GM19239 (cell line): ENCODE measurements around the gene BABAM2.
"Not testable (repeated sequence)": the region's sequence is repeated elsewhere in the genome, so short reads cannot be mapped to it uniquely, and the experiment has no call there.

Experiments used
- DNase-seq: peaks from one replicate; pipeline ENCODE4 v3.0.0; 2011; ENCODE audit warnings: low spot score; ENCODE audit not compliant: insufficient read length
- FAIRE-seq: peaks from 2 replicates; lab custom pipeline; 2011; peaks lifted over from hg19 to GRCh38; lab: Jason Lieb, UNC

BABAM2 gene

DNA sequence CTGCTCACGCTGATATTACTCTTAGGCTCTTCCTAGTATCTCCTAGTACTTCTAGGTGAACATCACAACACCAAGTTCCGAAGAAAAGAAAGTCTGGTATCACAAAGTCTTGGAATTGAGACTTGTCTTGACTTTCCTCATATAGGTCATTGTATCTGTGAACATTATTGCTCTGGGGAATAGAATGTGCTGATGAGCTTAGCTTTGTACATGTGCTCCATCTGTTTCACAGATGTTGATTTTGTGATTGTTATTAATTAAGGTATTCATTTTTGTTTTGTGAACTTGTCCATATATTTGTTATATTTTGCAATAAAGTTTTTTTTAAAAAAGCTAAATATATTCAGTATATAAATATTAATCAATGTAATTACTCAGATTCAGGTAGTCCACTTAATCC is 111.7 kb downstream of the BABAM2 start:
- FAIRE-seq (no peak), DNase-seq (no peak)

DNA sequence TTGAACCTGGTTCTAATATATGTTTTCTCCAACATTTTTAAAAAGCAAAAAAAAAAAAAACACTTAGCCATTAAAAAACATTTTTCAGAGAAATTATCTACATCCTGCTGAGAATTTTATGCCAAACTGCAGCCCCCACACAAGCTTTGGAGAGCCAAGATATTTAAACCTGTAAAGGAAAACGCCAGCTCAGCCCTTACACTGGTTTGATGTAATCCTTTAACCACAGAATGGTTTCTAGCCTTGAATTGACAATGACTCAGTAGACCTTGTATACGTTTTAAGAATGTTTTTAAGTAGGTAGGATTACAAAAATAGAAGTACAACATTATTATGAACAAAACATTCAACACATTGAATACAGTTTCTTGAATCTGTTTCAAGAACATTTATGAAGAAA is 113.6 kb downstream of the BABAM2 start:
- FAIRE-seq (no peak), DNase-seq (no peak)

DNA sequence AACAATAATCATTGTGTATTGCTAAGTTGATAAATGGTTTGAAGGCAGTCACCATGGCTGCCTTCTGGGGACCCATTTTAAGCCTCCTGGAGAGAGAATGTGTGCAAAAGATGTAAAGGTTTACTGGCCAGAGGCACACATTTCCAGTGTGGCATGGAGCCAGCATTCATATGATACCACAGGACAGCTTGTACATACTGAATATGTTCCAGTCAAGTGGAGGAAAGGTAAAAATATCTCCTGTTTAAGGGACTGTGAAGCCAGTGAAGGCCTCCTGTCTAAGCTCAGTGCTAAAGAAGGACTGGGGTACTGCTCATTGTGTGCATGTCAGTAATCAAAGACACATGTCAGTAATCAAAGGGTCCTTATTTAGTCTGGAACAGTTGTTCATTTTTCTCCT is 119.2 kb downstream of the BABAM2 start:
- FAIRE-seq (no peak), DNase-seq (no peak)

DNA sequence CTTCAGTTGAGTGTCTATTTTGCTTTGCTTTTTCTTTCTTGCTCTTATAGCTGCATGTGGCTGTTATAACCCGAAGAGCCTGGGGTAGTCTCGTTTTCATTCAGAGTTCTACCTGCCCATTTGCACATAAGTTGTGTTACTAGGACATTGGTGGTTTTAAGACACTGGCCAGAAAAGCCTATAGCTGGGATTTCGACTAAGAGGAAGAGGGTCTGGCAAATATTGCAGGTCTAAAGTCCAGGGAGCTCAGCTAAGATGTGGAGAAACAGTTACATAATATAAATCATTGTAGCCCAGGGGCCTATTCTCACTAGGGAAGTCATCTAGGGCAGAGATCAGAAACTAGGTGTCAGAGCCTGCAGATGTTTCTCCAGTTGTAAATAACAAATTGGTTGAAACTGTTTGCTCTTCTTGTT is 120.8 kb downstream of the BABAM2 start:
- no peak for DNase-seq
- no peak for FAIRE-seq

DNA sequence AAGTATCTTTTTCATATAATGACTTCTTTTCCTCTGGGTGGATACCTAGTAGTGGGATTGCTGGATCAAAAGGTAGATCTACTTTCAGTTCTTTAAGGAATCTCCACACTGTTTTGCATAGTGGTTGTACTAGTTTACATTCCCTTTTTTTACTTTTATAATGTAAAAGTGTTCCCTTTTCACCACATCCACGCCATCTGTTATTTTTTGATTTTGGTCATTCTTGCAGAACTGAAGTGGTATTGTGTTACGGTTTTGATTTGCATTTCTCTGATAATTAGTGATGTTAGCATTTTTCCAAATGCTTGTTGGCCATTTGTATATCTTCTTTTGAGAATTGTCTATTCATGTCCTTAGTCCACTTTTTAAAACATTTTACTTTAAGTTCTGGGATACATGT is 127.9 kb downstream of the BABAM2 start:
- DNase-seq, FAIRE-seq: not testable (repeated sequence)

DNA sequence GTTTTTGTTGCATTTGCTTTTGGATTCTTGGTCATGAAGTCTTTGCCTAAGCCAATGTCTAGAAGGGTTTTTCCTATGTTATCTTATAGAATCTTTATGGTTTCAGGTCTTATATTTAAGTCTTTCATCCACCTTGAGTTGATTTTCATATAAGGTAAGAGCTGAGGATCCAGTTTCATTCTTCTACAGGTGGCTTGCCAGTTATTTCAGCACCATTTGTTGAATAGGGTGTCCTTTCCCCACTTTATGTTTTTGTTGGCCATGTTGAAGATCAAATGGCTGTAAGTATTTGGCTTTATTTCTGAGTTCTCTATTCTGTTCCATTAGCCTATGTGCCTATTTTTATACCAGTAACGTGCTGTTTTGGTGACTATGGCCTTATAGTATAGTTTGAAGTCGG is 129.0 kb downstream of the BABAM2 start:
- FAIRE-seq, DNase-seq: not testable (repeated sequence)

DNA sequence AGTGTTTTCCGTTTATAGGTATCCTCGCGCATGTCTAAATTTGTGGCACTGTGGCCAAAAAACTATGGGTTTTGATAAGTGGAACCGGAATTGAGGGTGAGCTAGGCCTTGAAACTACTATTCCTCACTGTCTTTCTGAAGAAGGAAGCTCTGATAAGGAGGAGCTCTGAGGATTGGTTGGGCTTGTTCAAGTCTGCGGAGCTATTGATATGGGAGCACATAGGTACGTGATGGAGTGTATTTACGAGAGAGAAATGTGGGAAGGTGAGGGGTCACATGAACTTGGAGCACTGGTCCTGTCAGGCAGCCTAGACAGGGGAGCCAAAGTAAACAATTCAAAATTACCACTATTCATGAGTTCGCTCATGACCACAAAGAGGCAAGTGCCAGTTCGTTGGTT is 131.4 kb downstream of the BABAM2 start:
- FAIRE-seq, result no peak
- no peak for DNase-seq

DNA sequence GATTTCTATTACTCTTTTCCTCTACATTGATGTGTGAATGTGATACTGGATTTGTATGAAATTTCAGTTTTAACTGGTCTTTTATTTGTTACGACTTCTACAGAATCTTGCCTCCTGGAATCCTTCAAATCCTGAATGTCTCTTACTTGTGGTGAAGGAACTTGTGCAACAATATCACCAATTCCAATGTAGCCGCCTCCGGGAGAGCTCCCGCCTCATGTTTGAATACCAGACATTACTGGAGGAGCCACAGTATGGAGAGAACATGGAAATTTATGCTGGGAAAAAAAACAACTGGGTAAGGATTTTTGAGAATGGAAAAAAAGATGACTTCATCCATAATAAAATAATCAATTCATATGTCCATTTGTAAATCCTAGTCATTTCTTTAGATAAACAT is 134.6 kb downstream of the BABAM2 start:
- DNase-seq (no peak), FAIRE-seq (no peak)

DNA sequence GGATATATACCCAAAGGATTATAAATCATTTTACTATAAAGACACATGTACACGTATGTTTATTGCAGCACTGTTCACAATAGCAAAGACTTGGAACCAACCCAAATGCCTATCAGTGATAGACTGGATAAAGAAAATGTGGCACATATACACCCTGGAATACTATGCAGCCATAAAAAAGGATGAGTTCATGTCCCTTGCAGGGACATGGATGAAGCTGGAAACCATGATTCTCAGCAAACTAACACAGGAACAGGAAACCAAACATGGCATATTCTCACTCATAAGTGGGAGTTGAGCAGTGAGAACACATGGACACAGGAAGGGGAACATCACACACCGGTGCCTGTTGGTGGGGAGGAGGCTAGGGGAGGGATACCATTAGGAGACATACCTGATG is 135.7 kb downstream of the BABAM2 start:
- not testable (repeated sequence) for FAIRE-seq, DNase-seq

DNA sequence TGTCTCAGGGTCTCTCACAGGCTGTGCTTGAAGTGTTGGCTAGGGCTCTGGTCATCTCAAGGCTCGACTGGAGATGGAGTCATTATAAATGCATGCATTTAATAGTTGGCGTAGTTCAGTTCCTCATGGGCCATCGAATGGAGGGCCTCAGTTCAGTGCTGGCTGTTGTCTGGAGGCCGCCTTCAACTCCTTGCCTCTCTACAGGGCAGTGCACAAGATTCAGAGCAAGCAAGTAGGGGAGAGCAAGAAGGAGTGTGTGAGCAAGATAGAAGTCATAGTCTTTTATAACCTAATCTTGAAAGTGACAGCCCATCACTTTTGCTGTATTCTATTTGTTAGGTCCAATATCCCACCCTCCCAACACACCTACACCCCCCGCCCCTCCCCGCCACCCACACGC is 137.5 kb downstream of the BABAM2 start:
- no peak for DNase-seq
- no peak for FAIRE-seq

DNA sequence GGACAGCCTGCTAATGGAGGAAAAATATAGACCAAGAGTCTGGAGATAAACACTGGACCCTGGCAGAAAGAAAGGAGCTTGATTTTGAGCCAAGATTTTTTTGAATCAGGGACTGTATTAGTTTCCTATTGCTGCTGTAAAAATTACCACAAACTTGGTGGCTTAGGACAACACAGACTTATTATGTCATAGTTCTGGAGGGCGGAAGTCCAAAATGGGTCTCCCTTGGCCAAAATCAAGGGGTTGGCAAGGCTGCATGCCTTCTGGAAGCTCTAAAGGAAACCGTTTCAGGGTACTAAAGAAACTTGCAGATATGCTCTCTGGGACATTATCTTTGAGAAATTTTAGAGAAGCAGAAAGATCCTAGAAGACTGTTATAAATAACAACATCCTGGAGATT is 140.1 kb downstream of the BABAM2 start:
- FAIRE-seq (no peak), DNase-seq (no peak)

DNA sequence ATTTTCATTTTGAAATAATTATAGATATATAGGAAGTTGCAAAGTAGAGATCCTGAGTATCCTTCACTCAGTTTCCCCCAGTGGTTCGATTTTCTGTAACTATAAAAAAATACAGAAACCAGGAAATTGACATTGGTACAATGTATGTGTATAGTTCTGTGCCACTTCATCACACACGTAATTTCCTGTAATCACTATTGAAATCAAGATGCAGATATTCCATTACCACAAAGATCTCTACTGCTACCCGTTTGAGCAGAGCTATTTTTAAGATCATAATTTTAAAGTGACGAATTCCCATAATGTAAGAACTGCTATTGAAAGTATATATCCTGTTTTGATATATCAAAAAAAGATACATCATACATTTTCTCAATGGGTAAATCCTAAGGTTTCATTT is 142.3 kb downstream of the BABAM2 start:
- DNase-seq, result no peak
- no peak for FAIRE-seq

DNA sequence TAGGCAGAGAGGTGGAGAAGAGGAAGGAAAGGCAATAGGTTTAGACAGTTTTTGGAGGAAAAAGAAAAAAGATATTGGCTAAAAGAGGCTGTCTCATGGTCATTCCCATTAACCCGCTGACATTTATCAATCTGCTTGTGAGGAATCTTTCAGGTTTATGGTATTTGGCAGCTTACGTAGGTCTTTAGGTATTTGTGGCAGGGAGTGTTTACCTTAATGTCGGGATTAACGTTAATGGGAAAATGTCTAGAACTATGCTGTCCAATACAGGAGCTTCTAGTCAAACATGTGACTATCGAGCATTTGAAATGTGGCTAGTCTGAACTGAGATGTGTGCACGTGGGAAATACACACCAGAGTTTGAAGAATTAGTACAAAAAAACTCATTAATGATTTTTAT is 144.2 kb downstream of the BABAM2 start:
- no peak for DNase-seq
- FAIRE-seq, result no peak

DNA sequence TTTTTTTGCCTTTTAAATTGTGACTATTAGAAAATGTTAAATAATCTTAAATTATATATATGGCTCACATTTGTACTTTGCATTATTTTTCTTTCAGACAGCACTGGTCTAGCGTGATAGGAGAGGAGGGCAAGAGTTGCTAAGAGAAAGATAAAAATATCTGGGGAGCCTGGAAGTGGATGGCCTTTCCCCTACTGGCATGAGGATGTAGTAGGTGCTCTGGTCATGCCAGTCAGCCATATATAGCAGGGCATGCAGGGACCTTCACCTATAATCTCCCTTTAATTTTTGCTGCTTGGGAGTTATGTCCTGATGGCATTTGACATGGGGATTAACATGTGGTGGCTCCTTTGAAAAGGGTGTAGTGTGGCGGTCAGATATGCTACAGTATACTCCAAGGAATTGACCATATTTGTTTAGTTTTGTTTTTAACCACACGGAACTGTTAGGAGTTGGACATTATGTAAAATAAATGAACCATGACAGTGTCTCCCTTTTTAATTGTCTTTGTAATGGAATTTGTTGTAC is 144.7 kb downstream of the BABAM2 start:
- no peak for FAIRE-seq

DNA sequence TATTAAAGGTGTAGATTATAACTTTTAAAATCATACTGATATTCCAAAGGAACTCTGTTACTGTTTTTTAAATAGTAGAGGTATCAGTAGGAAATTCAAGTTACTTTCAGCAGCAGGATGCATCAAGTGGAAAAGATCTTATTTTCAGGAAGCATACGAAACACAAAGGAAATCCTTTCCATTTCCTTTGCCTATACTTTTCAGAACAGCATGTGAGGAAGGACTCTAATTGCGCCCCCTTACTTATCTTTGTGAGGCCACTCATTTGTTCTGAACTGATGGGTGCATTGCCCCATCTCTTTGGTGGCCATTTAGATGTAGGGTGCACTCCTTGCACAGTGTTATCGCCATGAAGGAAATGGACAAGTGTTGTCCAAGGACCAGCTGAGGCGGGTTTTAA is 145.3 kb downstream of the BABAM2 start:
- no peak for DNase-seq
- FAIRE-seq, result no peak

More for the DNA sequence above, 144.7 kb downstream of the BABAM2 start:
- no peak for DNase-seq

DNA sequence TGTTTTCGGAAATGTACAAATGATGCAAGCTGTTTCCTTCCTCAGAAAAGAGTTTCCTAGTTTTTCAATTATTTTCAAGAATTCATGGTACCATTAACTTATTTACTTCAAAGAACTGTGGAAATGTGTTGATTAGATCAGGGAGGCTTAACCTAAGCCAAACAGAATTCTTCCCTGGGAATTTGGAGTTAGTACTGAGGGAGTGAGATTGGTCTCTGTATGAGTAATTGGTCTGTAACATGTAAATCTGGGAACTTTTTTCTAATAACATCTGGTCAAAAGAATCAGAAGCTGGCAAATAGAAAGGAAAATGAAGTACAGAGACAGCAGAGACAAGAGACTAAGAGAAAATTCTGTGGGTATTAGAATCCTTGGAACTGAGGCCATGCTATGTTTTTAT is 145.8 kb downstream of the BABAM2 start:
- no peak for DNase-seq
- FAIRE-seq, result no peak

DNA sequence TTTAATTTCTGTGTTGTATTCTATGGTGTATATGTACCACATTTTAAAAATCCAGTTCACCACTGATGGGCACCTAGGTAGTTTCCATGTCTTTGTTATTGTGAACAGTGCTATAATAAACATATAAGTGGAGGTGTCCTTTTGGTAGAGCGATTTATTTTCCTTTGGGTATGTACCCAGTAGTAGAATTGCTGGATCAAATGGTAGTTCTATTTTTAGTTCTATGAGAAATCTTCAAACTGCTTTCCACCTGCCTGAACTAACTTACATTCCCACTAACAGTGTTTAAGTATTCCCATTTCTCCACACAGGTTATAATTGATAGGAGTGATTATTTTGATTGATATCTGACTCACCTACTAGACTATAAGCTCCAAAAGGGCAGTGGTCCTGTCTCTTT is 148.2 kb downstream of the BABAM2 start:
- FAIRE-seq, result no peak
- no peak for DNase-seq

DNA sequence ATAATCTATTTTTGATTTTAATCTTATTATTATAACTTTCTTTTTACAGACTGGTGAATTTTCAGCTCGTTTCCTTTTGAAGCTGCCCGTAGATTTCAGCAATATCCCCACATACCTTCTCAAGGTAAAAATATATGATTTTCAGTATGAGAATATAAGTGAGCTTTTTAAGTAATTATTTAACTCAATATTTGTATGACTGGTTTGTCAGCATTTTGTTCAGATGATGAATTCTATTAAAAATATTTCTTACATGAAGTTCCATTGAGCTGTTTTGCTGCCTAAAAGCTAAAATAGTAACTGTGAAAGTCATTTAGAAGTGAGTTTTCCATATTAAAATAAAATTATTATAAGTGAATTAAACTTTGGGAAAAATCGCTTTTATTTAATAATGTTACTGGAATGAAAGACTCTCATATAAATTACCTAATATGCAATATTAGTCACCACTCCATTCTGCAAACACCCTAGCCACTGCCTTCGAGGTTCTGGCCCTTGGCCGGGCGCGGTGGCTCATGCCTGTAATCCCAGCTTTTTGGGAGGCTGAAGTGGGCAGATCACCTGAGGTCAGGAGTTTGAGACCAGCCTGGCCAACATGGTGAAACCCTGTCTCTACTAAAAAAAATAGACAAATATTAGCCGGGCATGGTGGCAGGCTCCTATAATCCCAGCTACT is 155.3 kb downstream of the BABAM2 start:
- DNase-seq (no peak), FAIRE-seq (no peak)

DNA sequence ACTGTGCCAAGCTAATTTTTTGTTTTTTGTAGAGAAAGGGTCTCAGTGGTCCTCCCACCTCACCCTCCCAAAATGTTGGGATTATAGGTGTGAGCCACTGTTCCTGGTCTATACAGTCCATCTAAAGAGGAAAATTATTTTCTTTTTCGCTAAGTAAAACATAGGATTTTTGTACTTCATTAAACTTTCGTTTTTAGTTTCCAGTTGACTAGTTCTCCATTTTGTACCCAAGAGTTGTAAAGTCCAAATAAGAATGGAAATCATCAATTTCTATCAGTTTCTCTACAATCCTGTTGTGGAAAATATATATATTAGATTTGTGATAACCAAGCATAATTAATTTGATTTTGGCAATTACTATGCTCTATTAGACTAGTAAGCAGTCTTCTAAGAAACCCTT is 156.4 kb downstream of the BABAM2 start:
- FAIRE-seq (no peak), DNase-seq (no peak)

DNA sequence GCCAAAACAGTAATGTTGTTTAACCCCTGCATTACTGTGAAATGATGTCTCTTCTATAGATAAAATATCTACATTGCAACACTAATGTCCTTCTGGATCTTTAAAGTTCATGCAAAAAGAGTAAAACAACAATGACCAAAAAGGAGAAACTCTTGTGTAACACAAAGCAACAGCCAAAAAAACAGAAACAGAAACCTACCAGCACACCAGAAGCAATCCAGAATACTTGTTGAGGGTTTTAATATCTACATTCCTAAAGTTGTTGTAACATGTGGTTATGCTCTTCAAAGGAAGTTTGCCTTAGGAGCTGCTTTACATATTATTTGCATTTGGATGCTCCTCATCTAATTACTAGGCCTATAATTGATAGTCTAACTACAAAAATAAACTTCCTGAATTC is 157.2 kb downstream of the BABAM2 start:
- FAIRE-seq (no peak), DNase-seq (no peak)

DNA sequence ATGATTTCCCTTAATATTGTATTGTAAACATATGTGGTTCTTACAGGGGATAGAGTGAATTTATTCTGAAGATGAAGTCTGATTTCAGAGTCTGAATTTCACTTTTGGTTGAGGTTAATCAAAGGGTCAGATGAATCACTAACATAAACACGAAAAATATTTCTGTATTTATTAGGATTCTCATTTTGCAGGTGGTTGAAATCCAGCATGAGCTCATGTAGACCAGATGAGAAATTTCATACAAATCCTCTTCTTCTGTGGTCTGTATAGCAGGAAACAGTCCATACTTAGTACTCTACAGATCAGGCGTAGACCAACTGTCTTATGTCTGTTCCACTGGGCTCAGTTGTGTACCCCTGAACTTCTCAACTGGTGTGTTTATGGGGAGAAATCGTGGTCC is 157.8 kb downstream of the BABAM2 start:
- no peak for FAIRE-seq
- DNase-seq, result no peak

DNA sequence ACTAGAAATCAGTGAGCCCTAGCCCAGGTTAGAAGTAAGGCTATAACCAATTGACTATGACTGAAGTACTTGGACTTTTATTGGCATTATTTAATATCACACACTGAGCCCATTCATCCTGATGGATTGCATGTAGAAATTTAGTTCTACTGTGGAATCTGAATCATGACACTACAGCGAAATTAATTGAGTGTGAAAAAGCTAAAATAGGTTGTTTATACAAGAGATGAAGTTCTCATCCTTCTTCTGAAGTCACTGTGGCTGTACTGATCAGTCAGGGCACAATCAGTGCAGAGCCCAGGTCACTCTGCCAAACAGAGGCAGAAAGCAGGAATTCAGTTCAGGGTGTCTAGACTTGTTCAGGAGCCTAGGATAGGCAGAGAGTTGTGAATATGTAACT is 158.9 kb downstream of the BABAM2 start:
- FAIRE-seq, result no peak
- no peak for DNase-seq
